ENCODE measurements around the gene HOMEZ. TPM values are rescaled to one million over a fixed set of nuclear protein-coding genes. Genes with fewer than 3 reads are reported as not detected.

The HOMEZ gene
- total RNA-seq, 2 experiments from 2014 or later: 10.9 to 11.8 TPM

GRCh38 chr14:23299211-23299957 lies 13.5 kb upstream of the HOMEZ start:
- CTCF ChIA-PET: interaction anchor here (1.8 to 7.1 kb wide), 2 partner anchors 21 to 178 kb away, joined by 8 to 78 read pairs; partner anchors contain the start of gene PABPN1
- intact Hi-C loops (cut with micrococcal nuclease): loop anchor here (5.0 kb wide), 1 partner anchor 177 kb away; no protein-coding TSS in a partner anchor
- peaks cover 39% of the 10 kb centered on the region for H3K36me3 Mint-ChIP-seq (ENCODE audit: low read depth)

GRCh38 chr14:23297611-23298277 lies 11.8 kb upstream of the HOMEZ start:
- POLR2A ChIA-PET: interaction anchor here (0.8 to 1.7 kb wide), 4 partner anchors 13 to 40 kb away, joined by 3 to 7 read pairs (median 4); partner anchors contain the start of gene PABPN1
- H3K4me1 Mint-ChIP-seq (ENCODE audit: low read depth): peaks cover 23% of the 10 kb centered on the region
- no peaks in the 10 kb centered on the region for H3K27me3 Mint-ChIP-seq
- CTCF ChIA-PET: interaction anchor here (1.0 to 3.5 kb wide), 6 partner anchors 9 to 177 kb away, joined by 3 to 18 read pairs (median 4); partner anchors contain the start of genes HOMEZ and PABPN1
- no peaks in the 10 kb centered on the region for H3K9me3 Mint-ChIP-seq
- peak overlapping the region; percentile 30 for H3K27ac Mint-ChIP-seq
- no peak for TF ChIP-seq CTCF (IDR thresholded peaks at IDR 0.05)
- peaks cover 39% of the 10 kb centered on the region for H3K36me3 Mint-ChIP-seq (ENCODE audit: low read depth)
- DNase-seq (no peak), ATAC-seq (no peak)
- intact Hi-C loops (cut with micrococcal nuclease): loop anchor here (5.0 kb wide), 1 partner anchor 175 kb away; no protein-coding TSS in a partner anchor
- H3K4me3 Mint-ChIP-seq: no peak overlapping the region

More at GRCh38 chr14:23299211-23299957, 13.5 kb upstream of the HOMEZ start:
- DNase-seq: no peak
- TF ChIP-seq CTCF (IDR thresholded peaks at IDR 0.05): peak; percentile 30
- H3K27ac Mint-ChIP-seq: peak overlapping the region; percentile 55
- H3K4me1 Mint-ChIP-seq (ENCODE audit: low read depth): peaks cover 29% of the 10 kb centered on the region
- H3K27me3 Mint-ChIP-seq: no peaks in the 10 kb centered on the region
- H3K4me3 Mint-ChIP-seq: peak overlapping the region; percentile 92
- POLR2A ChIA-PET: interaction anchor here (4.5 kb wide), 1 partner anchor 10 kb away, joined by 23 read pairs; no protein-coding TSS in a partner anchor
- ATAC-seq: no peak
- H3K9me3 Mint-ChIP-seq: no peaks in the 10 kb centered on the region

GRCh38 chr14:23297096-23297495 lies 11.2 kb upstream of the HOMEZ start:
- intact Hi-C loops (cut with micrococcal nuclease): loop anchor here (5.0 kb wide), 1 partner anchor 175 kb away; no protein-coding TSS in a partner anchor
- no peak overlapping the region for H3K27ac Mint-ChIP-seq
- no peak for DNase-seq

GRCh38 chr14:23296012-23296777 lies 10.3 kb upstream of the HOMEZ start:
- no peak for ATAC-seq
- Mint-ChIP-seq H3K9me3 (no peaks in the 10 kb centered on the region), H3K4me1 (ENCODE audit: low read depth) (peaks cover 23% of the 10 kb centered on the region), H3K27ac (no peak overlapping the region), H3K4me3 (no peak overlapping the region), H3K36me3 (ENCODE audit: low read depth) (peaks cover 34% of the 10 kb centered on the region), H3K27me3 (no peaks in the 10 kb centered on the region)
- TF ChIP-seq CTCF (IDR thresholded peaks at IDR 0.05): no peak
- no peak for DNase-seq
- intact Hi-C loops (cut with micrococcal nuclease): loop anchor here (5.0 kb wide), 1 partner anchor 174 kb away; no protein-coding TSS in a partner anchor
- CTCF ChIA-PET: interaction anchor here (1.0 to 3.5 kb wide), 9 partner anchors 9 to 227 kb away, joined by 3 to 18 read pairs (median 6); partner anchors contain the start of genes HOMEZ and PABPN1
- POLR2A ChIA-PET: interaction anchor here (1.0 to 1.7 kb wide), 3 partner anchors 10 to 27 kb away, joined by 3 to 6 read pairs (median 4); partner anchors contain the start of genes HOMEZ and PABPN1

More at GRCh38 chr14:23297096-23297495, 11.2 kb upstream of the HOMEZ start:
- TF ChIP-seq CTCF (IDR thresholded peaks at IDR 0.05): no peak
- ChIA-PET CTCF (interaction anchor here (1.0 to 3.5 kb wide), 5 partner anchors 10 to 176 kb away, joined by 3 to 18 read pairs (median 8); partner anchors contain the start of genes HOMEZ and PABPN1), POLR2A (interaction anchor here (0.8 to 1.7 kb wide), 5 partner anchors 12 to 39 kb away, joined by 3 to 7 read pairs (median 4); partner anchors contain the start of gene PABPN1)
- ATAC-seq: no peak
- H3K4me1 Mint-ChIP-seq (ENCODE audit: low read depth): peaks cover 23% of the 10 kb centered on the region
- no peaks in the 10 kb centered on the region for H3K9me3 Mint-ChIP-seq
- H3K36me3 Mint-ChIP-seq (ENCODE audit: low read depth): peaks cover 36% of the 10 kb centered on the region
- H3K27me3 Mint-ChIP-seq: no peaks in the 10 kb centered on the region
- no peak overlapping the region for H3K4me3 Mint-ChIP-seq
